BJ (cell line): ENCODE data around the gene ABCG4. TPM values are rescaled to one million over a fixed set of nuclear protein-coding genes. Genes with fewer than 3 reads are reported as not detected.

ENCODE experiments used
- CTCF ChIA-PET: fragments of 350-600 bp; formaldehyde crosslinking; extraction: SDS; loops from one replicate; lab custom pipeline; 2021; ENCODE audit warnings: antibody characterized with exemption, inconsistent platforms; lab: Yijun Ruan, JAX
- POLR2A ChIA-PET: fragments of 300-600 bp; sonication (Branson Sonifier 250); formaldehyde crosslinking; extraction: SDS; loops from one replicate; lab custom pipeline; 2021; ENCODE audit warnings: antibody characterized with exemption; lab: Charles Lee
- DNase-seq: peaks from one replicate; pipeline ENCODE4 v3.0.0-alpha.2; 2011; ENCODE audit warnings: low read depth
- H3K27me3 ChIP-seq: 2 replicates; pipeline ENCODE4 v1.6.0; 2011; ENCODE audit warnings: low read length; ENCODE audit not compliant: control insufficient read depth, insufficient read depth
- H3K36me3 ChIP-seq: 2 replicates; pipeline ENCODE4 v1.5.1; 2011; ENCODE audit warnings: low read length; ENCODE audit not compliant: control insufficient read depth, insufficient read depth
- H3K4me3 ChIP-seq: 2 replicates; pipeline ENCODE4 v1.5.1; 2011; ENCODE audit warnings: low read depth, mild to moderate bottlenecking, control low read depth, low read length
- CTCF ChIP-seq: IDR thresholded peaks from 2 replicates; pipeline ENCODE4 v1.5.1; 2011; ENCODE audit warnings: low read depth, mild to moderate bottlenecking, control low read depth, inconsistent platforms, low read length, moderate library complexity; ENCODE audit not compliant: insufficient read depth
- polyA minus RNA-seq: library from RNA; depleted of rRNA, polyadenylated mRNA; stranded (reverse); fragments of >200 nt; gene quantifications from 2 replicates; pipeline ENCODE4 v1.2.3, GENCODE V29; 2011; rRNA and poly(A)+ RNA removed
- polyA plus RNA-seq: library from polyadenylated mRNA; depleted of rRNA; stranded (reverse); fragments of >200 nt; gene quantifications from 2 replicates; pipeline ENCODE4 v1.2.3, GENCODE V29; 2011; rRNA removed

The ABCG4 gene
- polyA plus RNA-seq = 0.06 and 0.17 TPM in 2 replicates
- 0.05 TPM in 1 of 2 replicates, not detected in the other for polyA minus RNA-seq

- CTCF ChIA-PET = interaction anchor here (0.6 to 2.4 kb wide), 4 partner anchors 8 to 48 kb away, joined by 3 to 12 read pairs (median 6); no protein-coding TSS in a partner anchor
- no peak for DNase-seq
- TF ChIP-seq CTCF = no peak
- peak within 1 kb of the TSS; percentile 54 for H3K4me3 ChIP-seq
- POLR2A ChIA-PET = interaction anchor here (0.9 kb wide), 1 partner anchor 54 kb away, joined by 3 read pairs; a partner anchor contains a TSS
- H3K27me3 ChIP-seq = peaks cover 17% of the 10 kb centered on the region
- H3K36me3 ChIP-seq = no peaks in the 10 kb centered on the region
Observed at GRCh38 chr11:119149018-119149785, at the start of gene ABCG4. Gene ABCG4, plus strand, starts transcription at chr11:119149052. Its CDS starts 914 bp downstream, at chr11:119149966.

- CTCF ChIA-PET = interaction anchor here (1.0 to 1.2 kb wide), 2 partner anchors 13 to 97 kb away, joined by 3 read pairs; no protein-coding TSS in a partner anchor
- POLR2A ChIA-PET = no interaction called here
- DNase-seq = no peak
- H3K4me3 ChIP-seq = no peak overlapping the region
- no peaks in the 10 kb centered on the region for H3K27me3 ChIP-seq
- no peak for TF ChIP-seq CTCF
- peaks cover 4% of the 10 kb centered on the region for H3K36me3 ChIP-seq
Observed at GRCh38 chr11:119099711-119100110, 49.1 kb upstream of the ABCG4 start.

GRCh38 chr11:119100246-119100970 is 48.4 kb upstream of the ABCG4 start:
- Histone ChIP-seq H3K27me3 (no peaks in the 10 kb centered on the region), H3K36me3 (peaks cover 4% of the 10 kb centered on the region), H3K4me3 (peak overlapping the region; percentile 76)
- DNase-seq = no peak
- ChIA-PET CTCF (interaction anchor here (0.8 to 2.2 kb wide), 4 partner anchors 14 to 96 kb away, joined by 3 to 8 read pairs (median 3); no protein-coding TSS in a partner anchor), POLR2A (no interaction called here)
- TF ChIP-seq CTCF = peak; percentile 62

- ChIA-PET CTCF (interaction anchor here (0.7 to 2.2 kb wide), 7 partner anchors 21 to 236 kb away, joined by 3 to 8 read pairs (median 4); no protein-coding TSS in a partner anchor), POLR2A (interaction anchor here (0.6 to 1.0 kb wide), 2 partner anchors 15 to 236 kb away, joined by 3 to 11 read pairs; no protein-coding TSS in a partner anchor)
- Histone ChIP-seq H3K4me3 (peak overlapping the region; percentile 76), H3K27me3 (no peaks in the 10 kb centered on the region), H3K36me3 (peaks cover 4% of the 10 kb centered on the region)
- peak; percentile 23; the same call in 1 of the 2 replicates for TF ChIP-seq CTCF
- DNase-seq = no peak
Observed at GRCh38 chr11:119100994-119101758, 47.7 kb upstream of the ABCG4 start.
